HepG2 (cell line): ENCODE results near the gene FBXO4. TPM values are rescaled to one million over a fixed set of nuclear protein-coding genes. Genes with fewer than 3 reads are reported as not detected.

Experiments
- CBX1 ChIP-seq: IDR thresholded peaks from one replicate; pipeline ENCODE4 v1.6.1; 2016; ENCODE audit warnings: antibody characterized with exemption, low read depth
- CC2D1A ChIP-seq: sonication (generic); formaldehyde crosslinking; IDR thresholded peaks from 2 replicates; pipeline ENCODE4 v1.8.1; 2023; ENCODE audit warnings: mild to moderate bottlenecking, missing genetic modification reagents
- EP300 ChIP-seq, 3 experiments: sonication (generic) in 1 of 3; formaldehyde crosslinking in 1 of 3; IDR thresholded peaks; 2 replicates each; pipeline versions ENCODE4 v1.5.1 to v1.6.1; 2011 to 2020; ENCODE audit warnings: low read depth in 2 of 3, low read length in 2 of 3, borderline replicate concordance in 1 of 3, improper control_type of control experiment in 1 of 3, mild to moderate bottlenecking in 1 of 3, missing genetic modification reagents in 1 of 3, moderate library complexity in 1 of 3
- ESRRA ChIP-seq: sonication (generic); formaldehyde crosslinking; IDR thresholded peaks from 2 replicates; pipeline ENCODE4 v1.5.1; 2020; ENCODE audit warnings: mild to moderate bottlenecking, low read depth, missing genetic modification reagents
- FIP1L1 ChIP-seq: fragments of 200-400 bp; formaldehyde crosslinking; IDR thresholded peaks from 2 replicates; pipeline ENCODE4 v1.6.1; 2018; ENCODE audit warnings: low read depth, mild to moderate bottlenecking, low read length, moderate library complexity, borderline replicate concordance; ENCODE audit not compliant: insufficient read depth
- GFI1 ChIP-seq: sonication (generic); formaldehyde crosslinking; IDR thresholded peaks from 2 replicates; pipeline ENCODE4 v1.5.0; 2020; ENCODE audit warnings: missing genetic modification reagents, mild to moderate bottlenecking, borderline replicate concordance
- HNF4A ChIP-seq: sonication (generic); formaldehyde crosslinking; IDR thresholded peaks from 2 replicates; pipeline ENCODE4 v1.4.0; 2020; ENCODE audit warnings: missing genetic modification reagents
- HNF4G ChIP-seq, 2 experiments: sonication (generic) in 1 of 2; formaldehyde crosslinking in 1 of 2; IDR thresholded peaks; 2 replicates each; pipeline versions ENCODE4 v1.4.0 to v1.6.1; 2011 to 2020; ENCODE audit warnings: borderline replicate concordance in 2 of 2, low read depth in 2 of 2, mild to moderate bottlenecking in 2 of 2, low read length in 1 of 2, missing genetic modification reagents in 1 of 2, moderate library complexity in 1 of 2
- IKZF1 ChIP-seq: fragments of 450-650 bp; IDR thresholded peaks from 2 replicates; pipeline ENCODE4 v1.7.1; 2016
- MEIS1 ChIP-seq: sonication (generic); formaldehyde crosslinking; IDR thresholded peaks from 2 replicates; pipeline ENCODE4 v1.9.0; 2021; ENCODE audit warnings: mild to moderate bottlenecking, missing genetic modification reagents, moderate library complexity, borderline replicate concordance
- NR2F1 ChIP-seq, 2 experiments: fragments of 450-650 bp in 1 of 2; formaldehyde crosslinking in 1 of 2; IDR thresholded peaks; 2 replicates each; pipeline versions ENCODE4 v1.5.0 to v1.6.1; 2016 to 2020; ENCODE audit warnings: mild to moderate bottlenecking in 1 of 2, missing compliant biosample characterization in 1 of 2, missing genetic modification reagents in 1 of 2, moderate library complexity in 1 of 2
- SMAD3 ChIP-seq: sonication (generic); formaldehyde crosslinking; IDR thresholded peaks from 2 replicates; pipeline ENCODE4 v1.4.0; 2020; ENCODE audit warnings: missing genetic modification reagents
- SP5 ChIP-seq: IDR thresholded peaks from 2 replicates; pipeline ENCODE4 v1.6.1; 2016; ENCODE audit warnings: low read depth, borderline replicate concordance
- SRSF9 ChIP-seq: fragments of 200-400 bp; formaldehyde crosslinking; IDR thresholded peaks from 2 replicates; pipeline ENCODE4 v1.6.1; 2018; ENCODE audit warnings: borderline replicate concordance, mild to moderate bottlenecking, low read depth, low read length; ENCODE audit not compliant: insufficient read depth, poor library complexity, severe bottlenecking
- TAF15 ChIP-seq: fragments of 200-400 bp; formaldehyde crosslinking; IDR thresholded peaks from one replicate; pipeline ENCODE4 v1.6.1; 2018; ENCODE audit warnings: mild to moderate bottlenecking, low read depth, low read length; ENCODE audit not compliant: poor library complexity, severe bottlenecking
- ZFP62 ChIP-seq: sonication (generic); formaldehyde crosslinking; IDR thresholded peaks from 2 replicates; pipeline ENCODE4 v1.4.0; 2020; ENCODE audit warnings: missing genetic modification reagents
- ZNF337 ChIP-seq: sonication (generic); formaldehyde crosslinking; IDR thresholded peaks from 2 replicates; pipeline ENCODE4 v1.5.1; 2020; ENCODE audit warnings: missing genetic modification reagents, low read depth, mild to moderate bottlenecking, borderline replicate concordance
- ZNF441 ChIP-seq: sonication (generic); formaldehyde crosslinking; IDR thresholded peaks from 2 replicates; pipeline ENCODE4 v1.7.0; 2021; ENCODE audit warnings: missing genetic modification reagents, borderline replicate concordance
- ZNF556 ChIP-seq: sonication (generic); formaldehyde crosslinking; IDR thresholded peaks from 2 replicates; pipeline ENCODE4 v1.4.0; 2020; ENCODE audit warnings: mild to moderate bottlenecking, missing genetic modification reagents, borderline replicate concordance
- ZNF652 ChIP-seq: IDR thresholded peaks from 2 replicates; pipeline ENCODE4 v1.6.1; 2016; ENCODE audit warnings: low read depth, borderline replicate concordance
- polyA plus RNA-seq, 8 experiments: library from polyadenylated mRNA; depleted of rRNA in 3 of 8; stranded (reverse) in 7 of 8; unstranded in 1 of 8; fragments of >200 nt; fragmentation: Illumina TruSeq in 4 of 8; extraction: Trizol in 4 of 8; gene quantifications; 2 replicates each; pipeline versions ENCODE4 v1.2.1 to v1.2.3, GENCODE V29; 2011 to 2016; ENCODE audit warnings: low read depth in 4 of 8, missing spikeins in 1 of 8, mixed read lengths in 1 of 8; ENCODE audit not compliant: insufficient read depth in 1 of 8
- total RNA-seq, 5 experiments: library from RNA; depleted of rRNA; stranded (reverse); fragments of >200 nt; fragmentation: Illumina TruSeq; extraction: Trizol; gene quantifications; 2 replicates each; pipeline ENCODE4 v1.2.3, GENCODE V29; 2016; ENCODE audit warnings: low read depth in 1 of 5
- TF ChIP-seq, protein P1 (sequence below): IDR thresholded peaks from 2 replicates; pipeline ENCODE4 v1.4.0; 2020; ENCODE audit warnings: mild to moderate bottlenecking, missing genetic modification reagents
- TF ChIP-seq, protein P2 (sequence below): IDR thresholded peaks from 2 replicates; pipeline ENCODE4 v1.6.1; 2012; ENCODE audit warnings: low read depth, low read length, improper control_type of control experiment
- TF ChIP-seq, protein P3 (sequence below): sonication (generic); formaldehyde crosslinking; IDR thresholded peaks from 2 replicates; pipeline ENCODE4 v1.4.0; 2020; ENCODE audit warnings: mild to moderate bottlenecking, missing genetic modification reagents

Gene FBXO4
- total and polyA plus RNA-seq, 2 of the 13 experiments (the other 11 are each of a cell fraction or from before 2014, with no cell fraction given) = 5.2 to 16.4 TPM

DNA sequence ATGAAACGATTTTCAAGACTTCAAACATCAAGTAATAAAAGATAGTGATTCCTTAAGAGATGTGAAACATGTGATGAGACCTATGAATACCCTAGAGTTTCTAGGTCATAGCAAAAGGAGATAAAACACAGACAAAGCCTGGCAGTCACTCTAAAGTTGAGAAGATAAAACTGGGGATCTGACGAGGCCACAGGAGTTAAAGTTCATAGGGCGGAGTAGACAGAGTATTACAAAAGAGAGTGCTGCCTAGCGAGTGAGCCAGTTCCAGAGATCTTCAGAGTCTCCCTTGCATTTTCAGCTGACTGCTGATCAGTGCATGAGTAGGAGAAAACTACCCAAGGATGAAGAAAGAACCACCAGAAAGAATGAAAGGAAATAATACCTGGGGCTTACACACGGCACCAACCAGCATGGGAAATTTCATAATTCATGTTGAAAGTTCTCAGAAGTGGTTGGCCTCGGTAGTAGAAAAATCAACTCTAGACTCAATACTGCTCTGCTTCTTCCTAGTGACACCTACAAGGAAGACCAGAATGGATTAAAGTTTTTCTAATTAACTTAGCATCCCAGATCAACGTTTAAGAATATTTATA, 30.4 kb downstream of the FBXO4 start (continued):
- TF ChIP-seq NR2F1 (CRISPR knock-in tag; IDR thresholded peaks at IDR 0.05) = 0 out of 4 replicates have a peak, but pooled peaks of 1 of the 2 experiments have one; percentile 22
- no peak for TF ChIP-seq ESRRA (CRISPR knock-in tag)
- no peak for TF ChIP-seq CBX1
- peak; percentile 74 for TF ChIP-seq HNF4A (CRISPR knock-in tag)
- TF ChIP-seq FIP1L1 = no peak
- TF ChIP-seq SMAD3 (CRISPR knock-in tag) = no peak
- TF ChIP-seq ZNF441 (CRISPR knock-in tag) = peak; percentile 90; the same call in 1 of the 2 replicates
- TF ChIP-seq ZNF337 = no peak
- TF ChIP-seq, protein P1, sequence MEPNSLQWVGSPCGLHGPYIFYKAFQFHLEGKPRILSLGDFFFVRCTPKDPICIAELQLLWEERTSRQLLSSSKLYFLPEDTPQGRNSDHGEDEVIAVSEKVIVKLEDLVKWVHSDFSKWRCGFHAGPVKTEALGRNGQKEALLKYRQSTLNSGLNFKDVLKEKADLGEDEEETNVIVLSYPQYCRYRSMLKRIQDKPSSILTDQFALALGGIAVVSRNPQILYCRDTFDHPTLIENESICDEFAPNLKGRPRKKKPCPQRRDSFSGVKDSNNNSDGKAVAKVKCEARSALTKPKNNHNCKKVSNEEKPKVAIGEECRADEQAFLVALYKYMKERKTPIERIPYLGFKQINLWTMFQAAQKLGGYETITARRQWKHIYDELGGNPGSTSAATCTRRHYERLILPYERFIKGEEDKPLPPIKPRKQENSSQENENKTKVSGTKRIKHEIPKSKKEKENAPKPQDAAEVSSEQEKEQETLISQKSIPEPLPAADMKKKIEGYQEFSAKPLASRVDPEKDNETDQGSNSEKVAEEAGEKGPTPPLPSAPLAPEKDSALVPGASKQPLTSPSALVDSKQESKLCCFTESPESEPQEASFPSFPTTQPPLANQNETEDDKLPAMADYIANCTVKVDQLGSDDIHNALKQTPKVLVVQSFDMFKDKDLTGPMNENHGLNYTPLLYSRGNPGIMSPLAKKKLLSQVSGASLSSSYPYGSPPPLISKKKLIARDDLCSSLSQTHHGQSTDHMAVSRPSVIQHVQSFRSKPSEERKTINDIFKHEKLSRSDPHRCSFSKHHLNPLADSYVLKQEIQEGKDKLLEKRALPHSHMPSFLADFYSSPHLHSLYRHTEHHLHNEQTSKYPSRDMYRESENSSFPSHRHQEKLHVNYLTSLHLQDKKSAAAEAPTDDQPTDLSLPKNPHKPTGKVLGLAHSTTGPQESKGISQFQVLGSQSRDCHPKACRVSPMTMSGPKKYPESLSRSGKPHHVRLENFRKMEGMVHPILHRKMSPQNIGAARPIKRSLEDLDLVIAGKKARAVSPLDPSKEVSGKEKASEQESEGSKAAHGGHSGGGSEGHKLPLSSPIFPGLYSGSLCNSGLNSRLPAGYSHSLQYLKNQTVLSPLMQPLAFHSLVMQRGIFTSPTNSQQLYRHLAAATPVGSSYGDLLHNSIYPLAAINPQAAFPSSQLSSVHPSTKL (CRISPR knock-in tag) = peak; percentile 52; the same call in 1 of the 2 replicates
- TF ChIP-seq, protein P2, sequence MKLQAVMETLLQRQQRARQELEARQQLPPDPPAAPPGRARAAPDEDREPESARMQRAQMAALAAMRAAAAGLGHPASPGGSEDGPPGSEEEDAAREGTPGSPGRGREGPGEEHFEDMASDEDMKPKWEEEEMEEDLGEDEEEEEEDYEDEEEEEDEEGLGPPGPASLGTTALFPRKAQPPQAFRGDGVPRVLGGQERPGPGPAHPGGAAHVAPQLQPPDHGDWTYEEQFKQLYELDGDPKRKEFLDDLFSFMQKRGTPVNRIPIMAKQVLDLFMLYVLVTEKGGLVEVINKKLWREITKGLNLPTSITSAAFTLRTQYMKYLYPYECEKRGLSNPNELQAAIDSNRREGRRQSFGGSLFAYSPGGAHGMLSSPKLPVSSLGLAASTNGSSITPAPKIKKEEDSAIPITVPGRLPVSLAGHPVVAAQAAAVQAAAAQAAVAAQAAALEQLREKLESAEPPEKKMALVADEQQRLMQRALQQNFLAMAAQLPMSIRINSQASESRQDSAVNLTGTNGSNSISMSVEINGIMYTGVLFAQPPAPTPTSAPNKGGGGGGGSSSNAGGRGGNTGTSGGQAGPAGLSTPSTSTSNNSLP = no peak
- TF ChIP-seq MEIS1 (CRISPR knock-in tag) = no peak
- peak; percentile 69 for TF ChIP-seq HNF4G (IDR thresholded peaks at IDR 0.05; ENCODE audit: borderline replicate concordance, low read depth, low read length)
- no peak for TF ChIP-seq HNF4G (CRISPR knock-in tag; IDR thresholded peaks at IDR 0.05; ENCODE audit: borderline replicate concordance, low read depth)
- TF ChIP-seq ZNF556 (CRISPR knock-in tag) = no peak
- TF ChIP-seq SP5 (CRISPR knock-in tag) = peak; percentile 68; the same call in 1 of the 2 replicates
- peak; percentile 62 for TF ChIP-seq ZNF652
- no peak for TF ChIP-seq GFI1
- TF ChIP-seq CC2D1A (CRISPR knock-in tag) = no peak
- TF ChIP-seq TAF15 = no peak
- no peak for TF ChIP-seq IKZF1
- TF ChIP-seq, protein P3, sequence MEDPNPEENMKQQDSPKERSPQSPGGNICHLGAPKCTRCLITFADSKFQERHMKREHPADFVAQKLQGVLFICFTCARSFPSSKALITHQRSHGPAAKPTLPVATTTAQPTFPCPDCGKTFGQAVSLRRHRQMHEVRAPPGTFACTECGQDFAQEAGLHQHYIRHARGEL (CRISPR knock-in tag) = no peak
- no peak for TF ChIP-seq SRSF9
- TF ChIP-seq ZFP62 = no peak
- TF ChIP-seq EP300 (IDR thresholded peaks at IDR 0.05; ENCODE audit: low read depth in 2 of 2, low read length in 2 of 2) = peak in 1 of 2 experiments; percentile 48; a peak in 1 of 4 replicates
- TF ChIP-seq EP300 (CRISPR knock-in tag; IDR thresholded peaks at IDR 0.05; ENCODE audit: borderline replicate concordance) = no peak
